Subcutaneous adipose tissue (tissue), 4 donors: ENCODE data around the gene SRSF2. TPM values are rescaled to one million over a fixed set of nuclear protein-coding genes. Genes with fewer than 3 reads are reported as not detected.

ENCODE experiments used
- total RNA-seq, 4 donors: library from RNA; depleted of rRNA; stranded (reverse); fragments of >200 nt; gene quantifications; one replicate each; pipeline ENCODE4 v1.1.0, GENCODE V29; 2016
- TF ChIP-seq, protein P1 (sequence below): fragments of 450-650 bp; IDR thresholded peaks from one replicate; pipeline ENCODE4 v1.5.1; 2016; ENCODE audit warnings: low read depth, mild to moderate bottlenecking, control low read depth, antibody characterized with exemption, moderate library complexity

The SRSF2 gene
- total RNA-seq, 4 donors from 2014 or later = 126 to 238 (median 159) TPM

DNA sequence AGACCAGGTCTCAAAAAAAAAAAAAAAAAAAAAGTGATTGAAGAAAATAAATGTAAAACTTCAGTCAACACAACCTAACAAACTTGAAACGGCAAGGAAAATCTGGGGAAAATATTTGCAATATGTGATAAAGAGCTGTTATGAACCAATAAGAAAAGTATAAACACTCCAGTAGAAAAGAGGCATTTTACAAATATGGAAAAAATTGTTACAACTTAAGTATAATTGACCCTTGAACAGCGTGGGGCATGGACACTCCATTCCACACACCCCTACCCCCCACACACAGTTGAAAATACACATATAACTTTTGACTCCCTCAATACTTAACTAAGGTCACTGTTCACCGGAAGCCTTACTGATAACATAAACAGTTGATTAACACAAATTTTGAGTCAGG lies 21.4 kb upstream of the SRSF2 start:
- TF ChIP-seq, protein P1, sequence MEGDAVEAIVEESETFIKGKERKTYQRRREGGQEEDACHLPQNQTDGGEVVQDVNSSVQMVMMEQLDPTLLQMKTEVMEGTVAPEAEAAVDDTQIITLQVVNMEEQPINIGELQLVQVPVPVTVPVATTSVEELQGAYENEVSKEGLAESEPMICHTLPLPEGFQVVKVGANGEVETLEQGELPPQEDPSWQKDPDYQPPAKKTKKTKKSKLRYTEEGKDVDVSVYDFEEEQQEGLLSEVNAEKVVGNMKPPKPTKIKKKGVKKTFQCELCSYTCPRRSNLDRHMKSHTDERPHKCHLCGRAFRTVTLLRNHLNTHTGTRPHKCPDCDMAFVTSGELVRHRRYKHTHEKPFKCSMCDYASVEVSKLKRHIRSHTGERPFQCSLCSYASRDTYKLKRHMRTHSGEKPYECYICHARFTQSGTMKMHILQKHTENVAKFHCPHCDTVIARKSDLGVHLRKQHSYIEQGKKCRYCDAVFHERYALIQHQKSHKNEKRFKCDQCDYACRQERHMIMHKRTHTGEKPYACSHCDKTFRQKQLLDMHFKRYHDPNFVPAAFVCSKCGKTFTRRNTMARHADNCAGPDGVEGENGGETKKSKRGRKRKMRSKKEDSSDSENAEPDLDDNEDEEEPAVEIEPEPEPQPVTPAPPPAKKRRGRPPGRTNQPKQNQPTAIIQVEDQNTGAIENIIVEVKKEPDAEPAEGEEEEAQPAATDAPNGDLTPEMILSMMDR = no peak

DNA sequence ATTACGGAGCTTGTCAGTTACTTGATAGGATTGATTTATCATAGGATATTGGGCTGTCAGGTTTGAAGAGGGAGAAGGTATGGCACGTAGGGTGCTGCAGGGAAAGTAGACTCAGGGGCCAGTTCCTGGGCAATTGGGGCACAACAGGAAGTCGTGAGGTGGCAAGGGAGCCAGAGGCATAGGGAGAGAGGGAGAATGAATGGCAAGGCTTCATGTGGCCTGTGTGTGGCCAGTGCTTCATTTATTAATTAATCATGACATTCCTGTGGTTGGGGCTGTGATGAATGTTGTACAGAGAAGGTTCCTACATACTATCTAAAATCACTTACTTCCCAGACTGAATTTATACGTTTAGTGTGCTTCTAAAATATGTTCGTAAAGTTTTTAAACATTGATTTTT lies 20.1 kb upstream of the SRSF2 start:
- TF ChIP-seq, protein P1 = no peak

DNA sequence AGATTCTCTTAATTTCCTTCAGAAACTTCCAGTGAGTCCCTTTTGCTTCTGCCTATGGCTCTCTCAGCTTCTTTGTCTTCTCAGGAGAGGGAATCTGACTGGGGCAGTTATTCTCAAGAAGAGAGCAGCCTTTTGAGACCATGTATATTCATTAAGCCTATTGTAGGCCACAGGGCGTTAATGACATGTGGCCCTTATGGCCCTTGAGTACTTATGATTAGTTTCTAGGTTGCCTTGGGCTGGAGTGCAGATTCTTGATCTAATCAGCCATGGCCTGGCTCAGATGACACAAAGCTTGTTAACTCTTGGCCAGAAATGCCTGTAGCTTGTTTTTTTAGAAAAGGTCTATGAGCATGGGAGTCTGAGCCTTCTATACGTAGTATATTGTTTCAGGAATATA lies 18.2 kb upstream of the SRSF2 start:
- TF ChIP-seq, protein P1 = no peak

DNA sequence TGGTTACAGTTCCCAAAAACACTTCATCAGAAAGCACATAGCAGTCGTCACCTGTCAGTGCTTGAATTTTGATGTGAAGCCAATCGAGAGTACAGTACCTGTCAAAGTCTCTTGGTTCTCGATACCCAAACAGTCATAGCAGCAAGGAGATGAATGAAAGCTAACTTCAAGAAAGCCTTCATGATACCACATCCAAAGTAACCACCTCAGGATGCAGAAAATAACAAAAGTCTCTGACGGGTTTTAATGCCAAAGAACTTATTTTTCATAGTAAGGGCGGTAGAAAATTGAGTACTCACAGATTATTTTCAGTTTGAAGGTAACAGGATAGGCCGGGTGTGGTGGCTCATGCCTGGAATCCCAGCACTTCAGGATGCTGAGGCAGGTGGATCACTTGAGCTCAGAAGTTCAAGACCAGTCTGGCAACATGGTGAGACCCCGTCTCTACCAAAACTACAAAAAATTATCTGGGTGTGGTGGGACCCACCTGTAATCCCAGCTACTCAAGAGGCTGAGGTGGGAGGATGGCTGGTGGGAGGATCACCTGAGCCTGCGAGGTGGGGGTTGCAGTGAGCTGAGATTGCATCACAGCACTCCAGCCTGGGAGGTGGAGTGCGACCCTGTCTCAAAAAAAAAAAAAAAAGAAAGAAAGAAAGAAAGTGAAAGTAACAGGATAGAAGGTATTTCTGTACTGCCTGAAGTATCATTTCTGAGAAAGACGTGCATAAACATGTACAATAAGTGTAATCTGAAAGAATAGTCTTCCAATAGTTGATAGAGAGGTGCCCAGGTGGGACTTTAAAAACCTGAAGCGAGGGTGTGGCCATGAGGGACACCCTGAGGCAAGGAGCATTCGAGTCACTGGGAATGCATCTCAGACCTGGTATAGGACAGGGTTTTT lies 16.2 kb upstream of the SRSF2 start:
- TF ChIP-seq, protein P1 = no peak

DNA sequence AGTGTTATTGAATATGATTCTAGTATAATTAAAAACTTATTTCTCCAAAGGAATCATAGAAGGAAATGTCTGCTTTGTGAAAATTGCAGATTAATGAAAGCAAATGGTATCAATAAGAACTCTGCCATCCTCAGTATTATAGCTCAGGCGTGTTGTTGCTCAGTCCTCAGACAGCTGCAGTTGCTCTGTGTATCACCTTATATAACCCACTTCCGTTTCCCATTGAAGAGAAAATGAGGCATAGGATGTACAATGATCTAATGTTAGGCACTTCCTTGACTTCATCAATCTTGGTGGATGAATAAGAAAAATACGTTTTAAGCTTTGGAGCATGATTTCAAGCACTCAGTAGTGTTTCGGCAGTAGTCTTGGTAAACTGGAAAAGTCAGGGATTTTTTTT lies 14.9 kb upstream of the SRSF2 start:
- TF ChIP-seq, protein P1 = no peak

DNA sequence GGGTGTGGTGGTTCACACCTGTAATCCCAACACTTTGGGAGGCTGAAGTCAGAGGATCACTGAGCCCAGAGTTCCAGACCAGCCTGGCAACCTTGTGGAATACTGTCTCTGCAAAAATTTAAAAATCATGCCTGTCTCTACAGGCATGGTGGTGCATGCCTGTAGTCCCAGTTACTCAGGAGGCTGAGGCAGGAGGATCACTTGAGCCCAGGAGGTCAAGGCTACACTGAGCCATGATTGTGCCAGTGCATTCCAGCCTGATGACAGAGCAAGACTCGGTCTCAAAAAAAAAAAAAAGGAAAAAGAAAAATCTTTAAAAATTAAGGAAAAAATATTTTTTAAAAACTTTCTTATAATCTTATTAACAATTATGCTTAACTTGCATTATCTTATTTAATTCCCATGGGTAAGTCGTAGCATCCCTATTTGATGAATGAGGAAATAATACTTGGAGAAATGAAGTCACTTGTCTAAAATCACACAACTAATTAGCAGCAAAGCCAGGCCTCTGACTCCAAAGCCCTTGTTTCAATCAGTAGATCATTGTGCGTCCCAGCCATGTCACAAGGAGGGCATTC lies 14.4 kb upstream of the SRSF2 start:
- TF ChIP-seq, protein P1 = no peak

DNA sequence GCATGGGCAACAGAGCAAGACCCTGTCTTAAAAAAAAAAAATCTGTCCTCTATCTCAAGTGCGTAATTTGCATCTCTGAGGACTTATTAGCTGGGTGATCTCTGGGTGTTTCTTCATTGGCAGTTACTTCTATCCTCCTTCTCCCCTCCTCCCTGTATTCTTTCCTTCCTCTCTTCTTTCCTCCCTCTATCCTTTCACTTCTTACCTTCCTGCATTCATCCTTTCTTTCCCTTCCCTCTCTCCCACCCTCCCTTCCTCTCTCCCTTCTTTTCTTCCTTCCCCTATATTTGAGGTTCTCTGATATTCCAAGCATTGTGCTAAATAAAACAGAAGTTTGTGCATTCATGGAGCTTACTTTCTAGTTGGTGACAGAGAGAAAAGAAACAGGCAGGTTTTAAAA lies 11.5 kb upstream of the SRSF2 start:
- TF ChIP-seq, protein P1 = no peak
